A549 (cell line): Measurements from ENCODE around the gene RCVRN. TPM values are rescaled to one million over a fixed set of nuclear protein-coding genes. Genes with fewer than 3 reads are reported as not detected.

ENCODE experiments used
- ATAC-seq, 2 experiments: fragments of 200-7000 bp in 1 of 2; fragments of >200 bp in 1 of 2; cut with Nextera tagmentation in 1 of 2; cut with Tn5 transposase in 1 of 2; 3 replicates each; pipeline versions ENCODE4 v1.8.0 to v1.9.1; 2018 to 2020; ENCODE audit warnings: mild to moderate bottlenecking in 1 of 2, moderate library complexity in 1 of 2
- CTCF ChIA-PET: fragments of 300-600 bp; sonication (Branson Sonifier 250); formaldehyde crosslinking; extraction: SDS; loops from one replicate; lab custom pipeline; 2021; ENCODE audit warnings: antibody characterized with exemption, inconsistent platforms; lab: Yijun Ruan, JAX
- POLR2A ChIA-PET: fragments of 350-600 bp; formaldehyde crosslinking; extraction: SDS; loops from one replicate; lab custom pipeline; 2021; ENCODE audit warnings: antibody characterized with exemption, inconsistent platforms; lab: Yijun Ruan, JAX
- DNase-seq, 2 experiments: peaks; one replicate each; pipeline versions ENCODE4 v3.0.0 to v3.0.0-alpha.2; 2011 to 2016; ENCODE audit warnings: low read depth in 1 of 2, low spot score in 1 of 2
- FAIRE-seq: peaks from 2 replicates; lab custom pipeline; 2011; peaks lifted over from hg19 to GRCh38; lab: Jason Lieb, UNC
- H3K27ac ChIP-seq, 2 experiments: fragments of >200 bp; sonication (Bioruptor Twin); formaldehyde crosslinking; 3 replicates each; pipeline ENCODE4 v1.5.1; 2016 to 2017
- H3K4me1 ChIP-seq: fragments of >200 bp; sonication (Bioruptor Twin); formaldehyde crosslinking; 3 replicates; pipeline ENCODE4 v1.6.1; 2016
- H3K4me2 ChIP-seq: fragments of >200 bp; sonication (Bioruptor Twin); formaldehyde crosslinking; 3 replicates; pipeline ENCODE4 v1.6.1; 2016
- H3K4me3 ChIP-seq: fragments of >200 bp; sonication (Bioruptor Twin); formaldehyde crosslinking; 3 replicates; pipeline ENCODE4 v1.5.1; 2016
- H3K9me3 ChIP-seq: fragments of >200 bp; sonication (Bioruptor Twin); formaldehyde crosslinking; 3 replicates; pipeline ENCODE4 v1.6.1; 2016
- CBX2 ChIP-seq: fragments of 200-600 bp; sonication (generic); IDR thresholded peaks from 2 replicates; pipeline ENCODE4 v1.6.1; 2016; ENCODE audit warnings: low read depth, mild to moderate bottlenecking, borderline replicate concordance
- CBX8 ChIP-seq: fragments of 200-600 bp; sonication (generic); IDR thresholded peaks from 2 replicates; pipeline ENCODE4 v1.6.1; 2016
- CEBPB ChIP-seq, 2 experiments: fragments of >200 bp in 1 of 2; sonication (Bioruptor Twin) in 1 of 2; formaldehyde crosslinking in 1 of 2; IDR thresholded peaks; 2 replicates each; pipeline ENCODE4 v1.6.1; 2012 to 2016
- EHMT2 ChIP-seq: fragments of 200-600 bp; sonication (generic); IDR thresholded peaks from 2 replicates; pipeline ENCODE4 v1.6.1; 2016; ENCODE audit warnings: antibody characterized with exemption, low read depth, mild to moderate bottlenecking, moderate library complexity
- EP300 ChIP-seq, 2 experiments: fragments of >200 bp; sonication (Bioruptor Twin); formaldehyde crosslinking; IDR thresholded peaks; 2 replicates in 1 of 2; 3 replicates in 1 of 2; pipeline ENCODE4 v1.6.1; 2016 to 2017
- FOSL2 ChIP-seq, 2 experiments: fragments of 450-650 bp in 1 of 2; fragments of >200 bp in 1 of 2; sonication (Bioruptor Twin) in 1 of 2; formaldehyde crosslinking; IDR thresholded peaks; 2 replicates each; pipeline versions ENCODE4 v1.5.0 to v1.6.1; 2016 to 2020; ENCODE audit warnings: mild to moderate bottlenecking in 1 of 2, moderate library complexity in 1 of 2
- FOXS1 ChIP-seq: fragments of 250-450 bp; sonication (Bioruptor Pico); IDR thresholded peaks from 2 replicates; pipeline ENCODE4 v1.5.0; 2020; ENCODE audit warnings: mild to moderate bottlenecking, moderate library complexity
- GATA3 ChIP-seq: IDR thresholded peaks from 2 replicates; pipeline ENCODE4 v1.6.1; 2012; ENCODE audit warnings: borderline replicate concordance
- HEYL ChIP-seq: fragments of 250-450 bp; sonication (Bioruptor Pico); IDR thresholded peaks from 2 replicates; pipeline ENCODE4 v1.8.0; 2021; ENCODE audit warnings: mild to moderate bottlenecking, moderate library complexity
- HOXB13 ChIP-seq: fragments of 250-450 bp; sonication (Bioruptor Pico); IDR thresholded peaks from 2 replicates; pipeline ENCODE4 v1.5.0; 2020; ENCODE audit warnings: low read depth, mild to moderate bottlenecking, moderate library complexity
- HOXB5 ChIP-seq: fragments of 250-450 bp; sonication (Bioruptor Pico); IDR thresholded peaks from 2 replicates; pipeline ENCODE4 v1.5.0; 2020; ENCODE audit warnings: mild to moderate bottlenecking, moderate library complexity
- JUN ChIP-seq, 2 experiments: fragments of >200 bp; sonication (Bioruptor Twin); formaldehyde crosslinking; IDR thresholded peaks; 2 replicates in 1 of 2; 3 replicates in 1 of 2; pipeline ENCODE4 v1.6.1; 2016 to 2017
- KDM1A ChIP-seq: fragments of 200-600 bp; sonication (generic); IDR thresholded peaks from 2 replicates; pipeline ENCODE4 v1.6.1; 2016; ENCODE audit warnings: low read depth, mild to moderate bottlenecking
- MAFK ChIP-seq: fragments of 450-650 bp; IDR thresholded peaks from 2 replicates; pipeline ENCODE4 v1.6.1; 2014; ENCODE audit not compliant: partially characterized antibody
- NPAS2 ChIP-seq: fragments of 250-450 bp; sonication (Bioruptor Pico); IDR thresholded peaks from 2 replicates; pipeline ENCODE4 v1.8.0; 2022; ENCODE audit warnings: mild to moderate bottlenecking, moderate library complexity, borderline replicate concordance
- PBX3 ChIP-seq: IDR thresholded peaks from 2 replicates; pipeline ENCODE4 v1.6.1; 2012
- POLR2A ChIP-seq: IDR thresholded peaks from 2 replicates; pipeline ENCODE4 v1.6.1; 2012; ENCODE audit warnings: mild to moderate bottlenecking, low read length
- POLR2AphosphoS2 ChIP-seq: conservative IDR thresholded peaks from 2 replicates; pipeline ENCODE4 v1.6.1; 2012; ENCODE audit warnings: low read length, improper control_type of control experiment, inconsistent platforms
- RNF2 ChIP-seq: fragments of 200-600 bp; sonication (generic); IDR thresholded peaks from 2 replicates; pipeline ENCODE4 v1.6.1; 2016; ENCODE audit warnings: low read depth, mild to moderate bottlenecking, antibody characterized with exemption, moderate library complexity, borderline replicate concordance
- SMC3 ChIP-seq: fragments of >200 bp; sonication (Bioruptor Twin); formaldehyde crosslinking; IDR thresholded peaks from 3 replicates; pipeline ENCODE4 v1.6.1; 2018; ENCODE audit warnings: inconsistent platforms
- TFCP2L1 ChIP-seq: fragments of 250-450 bp; sonication (Bioruptor Pico); IDR thresholded peaks from 2 replicates; pipeline ENCODE4 v1.5.0; 2021; ENCODE audit warnings: mild to moderate bottlenecking
- TP53 ChIP-seq: fragments of 250-450 bp; sonication (Bioruptor Pico); IDR thresholded peaks from 2 replicates; pipeline ENCODE4 v1.5.0; 2021; ENCODE audit warnings: mild to moderate bottlenecking, moderate library complexity
- ZC3H11A ChIP-seq: fragments of 450-650 bp; IDR thresholded peaks from 2 replicates; pipeline ENCODE4 v1.6.1; 2014; ENCODE audit warnings: antibody characterized with exemption, mild to moderate bottlenecking
- ZFP36 ChIP-seq: fragments of 450-650 bp; IDR thresholded peaks from 2 replicates; pipeline ENCODE4 v1.6.1; 2014; ENCODE audit warnings: borderline replicate concordance; ENCODE audit not compliant: partially characterized antibody
- ZNF302 ChIP-seq: fragments of 250-450 bp; sonication (Bioruptor Pico); IDR thresholded peaks from 2 replicates; pipeline ENCODE4 v1.9.0; 2021; ENCODE audit warnings: inconsistent platforms, mild to moderate bottlenecking, moderate library complexity
- WGBS: methylation state at CpG from one replicate; pipeline ENCODE4 v1.1.6; 2017; ENCODE audit errors: missing lambda C conversion rate; 5-methylcytosine and 5-hydroxymethylcytosine counted together
- polyA plus RNA-seq, 4 experiments: library from polyadenylated mRNA; depleted of rRNA in 3 of 4; stranded (reverse); fragments of >200 nt; fragmentation: RNase III in 1 of 4; extraction: RNeasy Plus Mini Kit Qiagen cat#74134 plus additional on column Dnase treatment in 1 of 4; gene quantifications; 2 replicates in 3 of 4; 3 replicates in 1 of 4; pipeline ENCODE4 v1.2.3, GENCODE V29; 2011 to 2017
- TF ChIP-seq, protein P1 (sequence below): fragments of >200 bp; sonication (Bioruptor Twin); formaldehyde crosslinking; IDR thresholded peaks from 3 replicates; pipeline ENCODE4 v1.6.1; 2016
- TF ChIP-seq, protein P2 (sequence below): IDR thresholded peaks from 2 replicates; pipeline ENCODE4 v1.6.1; 2012
- TF ChIP-seq, protein P3 (sequence below): fragments of >200 bp; sonication (Bioruptor Twin); formaldehyde crosslinking; IDR thresholded peaks from 2 replicates; pipeline ENCODE4 v1.6.1; 2016

RCVRN gene
- polyA plus RNA-seq, 2 of the 4 experiments (the other 2 are of a cell fraction), result not detected

GRCh38 chr17:9898812-9899211 lies 6.3 kb downstream of the RCVRN start:
- FAIRE-seq, result no peak
- ATAC-seq, result no peak
- H3K4me1 ChIP-seq, result peaks cover 23% of the 10 kb centered on the region
- no peaks in the 10 kb centered on the region for H3K9me3 ChIP-seq
- WGBS, result 88% methylated on average over 8 of the region's 8 CpGs
- peak overlapping the region in 1 of 2 experiments; percentile 75; a peak in 2 of 6 replicates for H3K27ac ChIP-seq
- H3K4me3 ChIP-seq, result no peak overlapping the region
- H3K4me2 ChIP-seq, result no peak overlapping the region
- POLR2A ChIA-PET, result no interaction called here
- DNase-seq, result no peak
- TF ChIP-seq NPAS2 (CRISPR knock-in tag), result no peak
- TF ChIP-seq POLR2A, result no peak
- no peak for TF ChIP-seq POLR2AphosphoS2
- no peak for TF ChIP-seq MAFK
- TF ChIP-seq, protein P1, sequence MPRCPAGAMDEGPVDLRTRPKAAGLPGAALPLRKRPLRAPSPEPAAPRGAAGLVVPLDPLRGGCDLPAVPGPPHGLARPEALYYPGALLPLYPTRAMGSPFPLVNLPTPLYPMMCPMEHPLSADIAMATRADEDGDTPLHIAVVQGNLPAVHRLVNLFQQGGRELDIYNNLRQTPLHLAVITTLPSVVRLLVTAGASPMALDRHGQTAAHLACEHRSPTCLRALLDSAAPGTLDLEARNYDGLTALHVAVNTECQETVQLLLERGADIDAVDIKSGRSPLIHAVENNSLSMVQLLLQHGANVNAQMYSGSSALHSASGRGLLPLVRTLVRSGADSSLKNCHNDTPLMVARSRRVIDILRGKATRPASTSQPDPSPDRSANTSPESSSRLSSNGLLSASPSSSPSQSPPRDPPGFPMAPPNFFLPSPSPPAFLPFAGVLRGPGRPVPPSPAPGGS, result no peak
- TF ChIP-seq ZFP36, result no peak
- TF ChIP-seq FOSL2 (IDR thresholded peaks at IDR 0.05), result no peak
- no peak for TF ChIP-seq FOSL2 (CRISPR knock-in tag; IDR thresholded peaks at IDR 0.05)
- TF ChIP-seq, protein P2, sequence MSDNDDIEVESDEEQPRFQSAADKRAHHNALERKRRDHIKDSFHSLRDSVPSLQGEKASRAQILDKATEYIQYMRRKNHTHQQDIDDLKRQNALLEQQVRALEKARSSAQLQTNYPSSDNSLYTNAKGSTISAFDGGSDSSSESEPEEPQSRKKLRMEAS, result no peak
- no peak for TF ChIP-seq KDM1A
- TF ChIP-seq SMC3, result no peak
- no peak for TF ChIP-seq ZC3H11A
- TF ChIP-seq TP53 (CRISPR knock-in tag), result no peak
- CTCF ChIA-PET, result interaction anchor here (1.3 to 5.1 kb wide), 5 partner anchors 10 to 61 kb away, joined by 3 to 26 read pairs (median 5); no protein-coding TSS in a partner anchor

GRCh38 chr17:9897372-9897968 lies 7.6 kb downstream of the RCVRN start:
- ChIA-PET POLR2A (no interaction called here), CTCF (interaction anchor here (0.9 to 5.1 kb wide), 8 partner anchors 8 to 171 kb away, joined by 3 to 26 read pairs (median 3); no protein-coding TSS in a partner anchor)
- no peak for ATAC-seq
- Histone ChIP-seq H3K27ac (peak overlapping the region in 1 of 2 experiments; percentile 14; a peak in 1 of 6 replicates), H3K4me3 (no peak overlapping the region), H3K4me2 (no peak overlapping the region), H3K9me3 (no peaks in the 10 kb centered on the region)
- TF ChIP-seq MAFK, result peak; percentile 36
- no peak for TF ChIP-seq FOXS1 (CRISPR knock-in tag)
- TF ChIP-seq, all 56 proteins: peak for 1
- no peak for FAIRE-seq
- WGBS, result 76% methylated on average over 13 of the region's 13 CpGs
- peaks cover 30% of the 10 kb centered on the region for H3K4me1 ChIP-seq
- no peak for DNase-seq

- H3K4me2 ChIP-seq, result no peak overlapping the region
- FAIRE-seq (no peak), DNase-seq (no peak), ATAC-seq (no peak)
- H3K4me3 ChIP-seq, result no peak overlapping the region
- H3K9me3 ChIP-seq, result no peaks in the 10 kb centered on the region
- TF ChIP-seq RNF2, result no peak
- TF ChIP-seq SMC3, result no peak
- TF ChIP-seq CBX2, result no peak
- TF ChIP-seq KDM1A, result no peak
- TF ChIP-seq CEBPB (IDR thresholded peaks at IDR 0.05), result peak; percentile 67 to 81; a peak in 3 of 4 replicates
- POLR2A ChIA-PET, result no interaction called here
- CTCF ChIA-PET, result interaction anchor here (0.6 to 2.1 kb wide), 5 partner anchors 11 to 310 kb away, joined by 3 to 5 read pairs (median 3); no protein-coding TSS in a partner anchor
- H3K27ac ChIP-seq, result peak overlapping the region in 1 of 2 experiments; percentile 59; a peak in 1 of 6 replicates
- peaks cover 27% of the 10 kb centered on the region for H3K4me1 ChIP-seq
These were observed 9.1 kb downstream of the RCVRN start for GRCh38 chr17:9895923-9896322.

GRCh38 chr17:9894231-9894630 lies 10.8 kb downstream of the RCVRN start:
- DNase-seq (no peak), ATAC-seq (no peak), FAIRE-seq (no peak)
- ChIA-PET POLR2A (no interaction called here), CTCF (interaction anchor here (0.6 to 1.6 kb wide), 4 partner anchors 29 to 166 kb away, joined by 3 to 6 read pairs (median 4); no protein-coding TSS in a partner anchor)
- no peak overlapping the region for H3K4me3 ChIP-seq
- H3K4me1 ChIP-seq, result peaks cover 21% of the 10 kb centered on the region; the same call in 2 of the 3 replicates
- WGBS, result 89% methylated on average over 3 of the region's 3 CpGs
- H3K27ac ChIP-seq, result peak overlapping the region in 1 of 2 experiments; percentile 59; a peak in 4 of 6 replicates
- no peak overlapping the region for H3K4me2 ChIP-seq
- no peaks in the 10 kb centered on the region for H3K9me3 ChIP-seq
- TF ChIP-seq FOSL2 (IDR thresholded peaks at IDR 0.05) (no peak), FOSL2 (CRISPR knock-in tag; IDR thresholded peaks at IDR 0.05) (no peak), EP300 (IDR thresholded peaks at IDR 0.05) (no peak), KDM1A (no peak), CBX8 (no peak), PBX3 (no peak), EHMT2 (no peak), RNF2 (no peak), TFCP2L1 (CRISPR knock-in tag) (no peak), GATA3 (no peak), TP53 (CRISPR knock-in tag) (no peak), ZNF302 (CRISPR knock-in tag) (no peak), HOXB13 (CRISPR knock-in tag) (no peak), HOXB5 (CRISPR knock-in tag) (no peak), ZFP36 (no peak), NPAS2 (CRISPR knock-in tag) (no peak), HEYL (CRISPR knock-in tag) (no peak), JUN (IDR thresholded peaks at IDR 0.05) (no peak), ZC3H11A (no peak)
- TF ChIP-seq, protein P3, sequence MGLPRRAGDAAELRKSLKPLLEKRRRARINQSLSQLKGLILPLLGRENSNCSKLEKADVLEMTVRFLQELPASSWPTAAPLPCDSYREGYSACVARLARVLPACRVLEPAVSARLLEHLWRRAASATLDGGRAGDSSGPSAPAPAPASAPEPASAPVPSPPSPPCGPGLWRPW, result no peak
